ENCODE data around the gene AQP2. TPM values are rescaled to one million over a fixed set of nuclear protein-coding genes. Genes with fewer than 3 reads are reported as not detected.

The AQP2 gene
- total and polyA plus RNA-seq, 7 donors: not detected

DNA sequence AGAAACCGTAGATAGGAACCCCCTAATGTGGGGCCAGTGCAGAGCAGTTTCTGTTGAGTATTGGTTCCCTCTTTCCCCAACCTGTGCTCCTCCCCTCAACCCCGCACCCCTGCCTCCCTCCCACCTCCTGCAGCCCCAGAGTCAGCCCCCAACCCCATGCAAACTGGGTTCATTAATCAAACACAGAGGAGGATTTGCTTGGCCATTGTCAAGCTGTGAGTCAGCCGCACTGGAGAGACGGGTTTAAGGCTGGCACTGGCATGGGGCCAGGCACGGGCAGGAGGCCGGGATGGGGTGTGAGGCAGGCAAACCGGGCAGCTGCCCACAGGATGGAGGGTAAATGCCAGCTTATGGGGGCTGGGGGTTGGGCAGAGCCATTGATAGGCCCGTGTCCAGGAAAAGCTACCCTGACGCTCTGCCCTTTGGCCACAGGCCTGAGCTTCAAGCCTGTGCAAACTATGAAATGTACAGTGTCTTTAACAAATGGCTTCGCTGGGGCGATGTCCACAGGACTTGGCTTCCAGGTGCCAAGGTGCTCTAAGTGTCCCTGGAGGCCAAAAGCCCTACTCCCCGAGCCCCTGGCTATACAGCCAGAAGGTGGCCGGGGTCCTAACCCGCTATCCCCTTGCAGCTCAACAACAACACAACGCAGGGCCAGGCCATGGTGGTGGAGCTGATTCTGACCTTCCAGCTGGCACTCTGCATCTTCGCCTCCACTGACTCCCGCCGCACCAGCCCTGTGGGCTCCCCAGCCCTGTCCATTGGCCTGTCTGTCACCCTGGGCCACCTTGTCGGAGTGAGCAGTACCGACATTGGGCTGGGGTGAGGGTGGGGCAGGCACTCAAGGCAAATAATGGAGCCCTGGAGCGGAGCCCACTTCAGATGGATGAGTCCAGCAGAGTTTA, 12.6 kb downstream of the AQP2 start:
- peaks cover 22 to 48% (median 36%) of the 10 kb centered on the region in 3 donors for H3K27me3 ChIP-seq
- peaks cover 0 to 20% (median 19%) of the 10 kb centered on the region in 4 donors for H3K4me1 ChIP-seq
- H3K36me3 ChIP-seq: no peaks in the 10 kb centered on the region
- H3K27ac ChIP-seq: no peak overlapping the region
- no peak for TF ChIP-seq POLR2A (IDR thresholded peaks at IDR 0.05)
- no peak for TF ChIP-seq EP300 (IDR thresholded peaks at IDR 0.05)
- H3K4me3 ChIP-seq: no peak overlapping the region
- no peaks in the 10 kb centered on the region for H3K9me3 ChIP-seq
- intact Hi-C loops (cut with DNase I): loop anchor here (10.0 kb wide), 1 partner anchor 188 kb away; no protein-coding TSS in a partner anchor
- WGBS, 2 donors: 52 to 75% methylated on average over 21 of the region's 21 CpGs
- no peak for DNase-seq

- H3K4me1 ChIP-seq: peaks cover 0 to 20% (median 19%) of the 10 kb centered on the region in 4 donors
- intact Hi-C loops (cut with DNase I): loop anchor here (10.0 kb wide), 1 partner anchor 189 kb away; no protein-coding TSS in a partner anchor
- no peaks in the 10 kb centered on the region for H3K9me3 ChIP-seq
- no peak for TF ChIP-seq EP300 (IDR thresholded peaks at IDR 0.05)
- no peak for TF ChIP-seq POLR2A (IDR thresholded peaks at IDR 0.05)
- TF ChIP-seq POLR2AphosphoS5 (IDR thresholded peaks at IDR 0.05): no peak
- TF ChIP-seq, protein P1, sequence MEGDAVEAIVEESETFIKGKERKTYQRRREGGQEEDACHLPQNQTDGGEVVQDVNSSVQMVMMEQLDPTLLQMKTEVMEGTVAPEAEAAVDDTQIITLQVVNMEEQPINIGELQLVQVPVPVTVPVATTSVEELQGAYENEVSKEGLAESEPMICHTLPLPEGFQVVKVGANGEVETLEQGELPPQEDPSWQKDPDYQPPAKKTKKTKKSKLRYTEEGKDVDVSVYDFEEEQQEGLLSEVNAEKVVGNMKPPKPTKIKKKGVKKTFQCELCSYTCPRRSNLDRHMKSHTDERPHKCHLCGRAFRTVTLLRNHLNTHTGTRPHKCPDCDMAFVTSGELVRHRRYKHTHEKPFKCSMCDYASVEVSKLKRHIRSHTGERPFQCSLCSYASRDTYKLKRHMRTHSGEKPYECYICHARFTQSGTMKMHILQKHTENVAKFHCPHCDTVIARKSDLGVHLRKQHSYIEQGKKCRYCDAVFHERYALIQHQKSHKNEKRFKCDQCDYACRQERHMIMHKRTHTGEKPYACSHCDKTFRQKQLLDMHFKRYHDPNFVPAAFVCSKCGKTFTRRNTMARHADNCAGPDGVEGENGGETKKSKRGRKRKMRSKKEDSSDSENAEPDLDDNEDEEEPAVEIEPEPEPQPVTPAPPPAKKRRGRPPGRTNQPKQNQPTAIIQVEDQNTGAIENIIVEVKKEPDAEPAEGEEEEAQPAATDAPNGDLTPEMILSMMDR (IDR thresholded peaks at IDR 0.05): no peak
- H3K4me3 ChIP-seq: no peak overlapping the region
- peaks cover 19 to 47% (median 25%) of the 10 kb centered on the region in 3 donors for H3K27me3 ChIP-seq
- H3K36me3 ChIP-seq: no peaks in the 10 kb centered on the region
- no peak overlapping the region for H3K27ac ChIP-seq
- DNase-seq: no peak
- 82 to 88% methylated on average over 16 to 17 of the region's 17 CpGs for WGBS, 2 donors
Observed at GRCh38 chr12:49963976-49964815, 13.7 kb downstream of the AQP2 start.

DNA sequence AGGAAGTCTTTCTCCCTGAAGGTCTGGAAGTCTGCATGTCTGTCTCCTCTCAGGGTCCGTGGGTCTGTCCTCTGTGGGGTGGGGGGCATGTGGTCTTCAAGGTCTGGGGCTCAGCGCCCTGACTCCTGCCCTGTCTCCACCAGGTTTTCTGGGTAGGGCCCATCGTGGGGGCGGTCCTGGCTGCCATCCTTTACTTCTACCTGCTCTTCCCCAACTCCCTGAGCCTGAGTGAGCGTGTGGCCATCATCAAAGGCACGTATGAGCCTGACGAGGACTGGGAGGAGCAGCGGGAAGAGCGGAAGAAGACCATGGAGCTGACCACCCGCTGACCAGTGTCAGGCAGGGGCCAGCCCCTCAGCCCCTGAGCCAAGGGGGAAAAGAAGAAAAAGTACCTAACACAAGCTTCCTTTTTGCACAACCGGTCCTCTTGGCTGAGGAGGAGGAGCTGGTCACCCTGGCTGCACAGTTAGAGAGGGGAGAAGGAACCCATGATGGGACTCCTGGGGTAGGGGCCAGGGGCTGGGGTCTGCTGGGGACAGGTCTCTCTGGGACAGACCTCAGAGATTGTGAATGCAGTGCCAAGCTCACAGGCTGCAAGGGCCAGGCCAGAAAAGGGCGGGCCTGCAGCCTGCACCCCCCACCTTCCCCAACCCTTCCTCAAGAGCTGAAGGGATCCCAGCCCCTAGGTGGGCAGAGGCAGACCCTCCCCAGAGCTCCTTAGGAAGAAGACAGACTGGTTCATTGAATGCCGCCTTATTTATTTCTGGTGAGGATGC, 14.5 kb downstream of the AQP2 start:
- no peak for DNase-seq
- H3K36me3 ChIP-seq: no peaks in the 10 kb centered on the region
- peaks cover 11 to 38% (median 17%) of the 10 kb centered on the region in 3 donors for H3K27me3 ChIP-seq
- intact Hi-C loops (cut with DNase I): loop anchor here (5.0 to 10.0 kb wide), 2 partner anchors 190 to 212 kb away; no protein-coding TSS in a partner anchor
- no peak for TF ChIP-seq POLR2AphosphoS5 (IDR thresholded peaks at IDR 0.05)
- TF ChIP-seq, protein P1 (IDR thresholded peaks at IDR 0.05): no peak
- no peak for TF ChIP-seq POLR2A (IDR thresholded peaks at IDR 0.05)
- TF ChIP-seq EP300 (IDR thresholded peaks at IDR 0.05): no peak
- 61 to 72% methylated on average over 13 of the region's 13 CpGs for WGBS, 2 donors
- no peak overlapping the region for H3K4me3 ChIP-seq
- H3K9me3 ChIP-seq: no peaks in the 10 kb centered on the region
- no peak overlapping the region for H3K27ac ChIP-seq
- H3K4me1 ChIP-seq: peaks cover 0 to 20% (median 19%) of the 10 kb centered on the region in 4 donors

GRCh38 chr12:49965836-49966235, 15.3 kb downstream of the AQP2 start:
- intact Hi-C loops (cut with DNase I): loop anchor here (5.0 to 10.0 kb wide), 2 partner anchors 191 to 211 kb away; no protein-coding TSS in a partner anchor
- TF ChIP-seq, protein P1 (IDR thresholded peaks at IDR 0.05): no peak
- TF ChIP-seq POLR2AphosphoS5 (IDR thresholded peaks at IDR 0.05) (no peak), EP300 (IDR thresholded peaks at IDR 0.05) (no peak), POLR2A (IDR thresholded peaks at IDR 0.05) (no peak)
- H3K27me3 ChIP-seq: peaks cover 5 to 30% (median 9%) of the 10 kb centered on the region in 3 donors
- H3K4me3 ChIP-seq: no peak overlapping the region
- H3K27ac ChIP-seq: no peak overlapping the region
- peaks cover 0 to 19% (median 19%) of the 10 kb centered on the region in 4 donors for H3K4me1 ChIP-seq
- WGBS, 2 donors: 65 to 72% methylated on average over 6 of the region's 6 CpGs
- H3K36me3 ChIP-seq: no peaks in the 10 kb centered on the region
- no peak for DNase-seq
- H3K9me3 ChIP-seq: no peaks in the 10 kb centered on the region
